Measurements from ENCODE around the gene VGLL3. TPM values are rescaled to one million over a fixed set of nuclear protein-coding genes. Genes with fewer than 3 reads are reported as not detected.

The VGLL3 gene
- total and polyA plus RNA-seq, 2 experiments from 2014 or later, result 1.4 to 7.3 TPM

DNA sequence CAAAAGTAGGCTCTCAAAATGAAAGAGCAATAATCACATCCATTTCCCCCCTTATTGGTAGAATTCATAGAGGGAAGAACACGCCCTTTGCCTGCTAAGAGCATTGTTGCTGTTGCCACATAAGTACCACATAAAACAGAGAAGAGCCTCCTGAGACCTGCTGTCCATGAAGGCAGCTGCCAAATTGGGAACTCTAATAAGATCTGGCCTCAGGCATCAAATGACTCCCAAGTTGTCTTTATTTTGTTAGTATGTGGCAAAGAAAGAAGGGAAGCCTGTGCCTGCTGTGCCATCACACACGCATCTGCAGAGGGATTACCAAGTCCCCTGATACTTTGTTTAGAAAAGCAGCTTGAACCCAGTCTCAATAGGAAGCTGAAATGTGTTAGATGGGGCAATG is 23.9 kb downstream of the VGLL3 start (continued):
- no peak for TF ChIP-seq REST (IDR thresholded peaks at IDR 0.05; ENCODE audit: unreplicated experiment)

- Histone ChIP-seq H3K27me3 (ENCODE audit: insufficient read depth) (no peaks in the 10 kb centered on the region), H3K79me2 (replicated peaks; ENCODE audit: insufficient read depth) (no peaks in the 10 kb centered on the region), H3K4me2 (no peak overlapping the region), H4K20me1 (replicated peaks; ENCODE audit: insufficient read depth) (no peaks in the 10 kb centered on the region), H3K36me3 (ENCODE audit: insufficient read depth) (no peaks in the 10 kb centered on the region), H2AFZ (no peak overlapping the region), H3F3A (replicated peaks; ENCODE audit: low read depth) (no peaks in the 10 kb centered on the region), H3K4me1 (ENCODE audit: insufficient read depth) (no peaks in the 10 kb centered on the region), H3K27ac (ENCODE audit: low read depth) (no peak overlapping the region), H3K9me2 (ENCODE audit: insufficient read depth) (no peaks in the 10 kb centered on the region), H3K4me3 (no peak overlapping the region)
- ATAC-seq, result no peak
- DNase-seq (ENCODE audit: low spot score), result no peak
- Mint-ChIP-seq H3K27ac (no peak overlapping the region), H3K27me3 (ENCODE audit: insufficient read depth, low read depth, poor library complexity) (peaks cover 1% of the 10 kb centered on the region), H3K4me1 (peaks cover 4% of the 10 kb centered on the region; the same call in 2 of the 3 replicates), H3K9me3 (peaks cover 5% of the 10 kb centered on the region; the same call in 2 of the 3 replicates), H3K4me3 (no peak overlapping the region), H3K36me3 (ENCODE audit: low read depth) (peaks cover 13% of the 10 kb centered on the region)
- no peak for TF ChIP-seq CREB1 (CRISPR knock-in tag; IDR thresholded peaks at IDR 0.05; ENCODE audit: low read depth)
- TF ChIP-seq ZNF114 (CRISPR knock-in tag; IDR thresholded peaks at IDR 0.05), result no peak
- no peak for TF ChIP-seq NANOG (IDR thresholded peaks at IDR 0.05; ENCODE audit: borderline replicate concordance)
- no peak for TF ChIP-seq ZNF331 (CRISPR knock-in tag; IDR thresholded peaks at IDR 0.05; ENCODE audit: low read depth)
- no peak for TF ChIP-seq ZNF462 (CRISPR knock-in tag; IDR thresholded peaks at IDR 0.05)
- TF ChIP-seq, protein P1, sequence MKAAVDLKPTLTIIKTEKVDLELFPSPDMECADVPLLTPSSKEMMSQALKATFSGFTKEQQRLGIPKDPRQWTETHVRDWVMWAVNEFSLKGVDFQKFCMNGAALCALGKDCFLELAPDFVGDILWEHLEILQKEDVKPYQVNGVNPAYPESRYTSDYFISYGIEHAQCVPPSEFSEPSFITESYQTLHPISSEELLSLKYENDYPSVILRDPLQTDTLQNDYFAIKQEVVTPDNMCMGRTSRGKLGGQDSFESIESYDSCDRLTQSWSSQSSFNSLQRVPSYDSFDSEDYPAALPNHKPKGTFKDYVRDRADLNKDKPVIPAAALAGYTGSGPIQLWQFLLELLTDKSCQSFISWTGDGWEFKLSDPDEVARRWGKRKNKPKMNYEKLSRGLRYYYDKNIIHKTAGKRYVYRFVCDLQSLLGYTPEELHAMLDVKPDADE (IDR thresholded peaks at IDR 0.05), result no peak
Observed at GRCh38 chr3:86965166-86965565, 25.8 kb downstream of the VGLL3 start.

All from GM23338 (cell line).